ENCODE measurements around the gene UNC5B.

DNA sequence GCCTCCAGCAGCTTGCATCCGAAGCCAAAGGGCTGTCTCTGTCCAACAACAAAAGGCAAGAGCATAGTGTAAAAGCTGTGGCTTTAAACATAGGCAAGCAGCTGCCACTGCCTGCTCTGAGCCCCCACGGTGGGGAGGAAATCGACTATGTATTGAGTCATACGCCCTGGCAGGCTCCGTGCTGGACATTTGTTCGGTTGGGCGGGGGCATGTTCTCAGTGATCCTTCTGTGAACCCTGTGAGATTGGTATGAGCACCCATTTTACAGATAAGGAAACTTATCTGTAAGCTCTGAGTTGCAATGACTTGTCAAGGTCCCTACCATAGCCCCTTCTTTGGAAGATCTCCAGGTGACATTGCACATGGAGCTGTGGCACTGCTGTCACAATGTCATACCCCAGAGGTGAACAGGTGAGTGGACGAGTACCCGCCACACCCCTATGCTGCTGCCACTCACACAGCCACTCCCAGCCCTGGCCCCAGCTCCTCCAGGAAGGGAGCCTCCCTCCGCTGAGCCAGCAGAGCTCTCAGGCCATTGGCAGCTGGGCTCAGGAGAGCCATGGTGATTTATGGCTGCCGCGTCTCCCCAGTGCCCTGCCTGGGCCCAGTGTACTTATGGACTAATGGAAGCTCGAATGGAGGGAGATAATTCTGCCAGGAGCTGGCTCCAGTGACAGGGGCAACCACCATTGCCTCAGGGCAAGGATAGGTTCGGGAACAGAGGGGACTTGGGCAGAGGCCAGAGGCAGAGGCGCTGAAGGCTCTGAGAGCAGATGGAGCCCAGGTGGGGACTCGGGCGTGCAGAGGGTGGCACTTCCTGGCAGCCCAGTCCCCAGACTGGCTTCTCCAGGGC, 43.7 kb downstream of the UNC5B start:
- TF ChIP-seq, protein P1, sequence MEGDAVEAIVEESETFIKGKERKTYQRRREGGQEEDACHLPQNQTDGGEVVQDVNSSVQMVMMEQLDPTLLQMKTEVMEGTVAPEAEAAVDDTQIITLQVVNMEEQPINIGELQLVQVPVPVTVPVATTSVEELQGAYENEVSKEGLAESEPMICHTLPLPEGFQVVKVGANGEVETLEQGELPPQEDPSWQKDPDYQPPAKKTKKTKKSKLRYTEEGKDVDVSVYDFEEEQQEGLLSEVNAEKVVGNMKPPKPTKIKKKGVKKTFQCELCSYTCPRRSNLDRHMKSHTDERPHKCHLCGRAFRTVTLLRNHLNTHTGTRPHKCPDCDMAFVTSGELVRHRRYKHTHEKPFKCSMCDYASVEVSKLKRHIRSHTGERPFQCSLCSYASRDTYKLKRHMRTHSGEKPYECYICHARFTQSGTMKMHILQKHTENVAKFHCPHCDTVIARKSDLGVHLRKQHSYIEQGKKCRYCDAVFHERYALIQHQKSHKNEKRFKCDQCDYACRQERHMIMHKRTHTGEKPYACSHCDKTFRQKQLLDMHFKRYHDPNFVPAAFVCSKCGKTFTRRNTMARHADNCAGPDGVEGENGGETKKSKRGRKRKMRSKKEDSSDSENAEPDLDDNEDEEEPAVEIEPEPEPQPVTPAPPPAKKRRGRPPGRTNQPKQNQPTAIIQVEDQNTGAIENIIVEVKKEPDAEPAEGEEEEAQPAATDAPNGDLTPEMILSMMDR (IDR thresholded peaks at IDR 0.05), result no peak
- no peak for TF ChIP-seq POLR2A (IDR thresholded peaks at IDR 0.05)
